GM12801 (cell line): Measurements from ENCODE around the gene FAM193A.

Experiments
- CTCF ChIP-seq: IDR thresholded peaks from one replicate; pipeline ENCODE4 v1.5.1; 2011; ENCODE audit warnings: control low read depth; ENCODE audit not compliant: insufficient read length; ENCODE audit errors: extremely low read depth

Gene FAM193A

GRCh38 chr4:2688697-2689096, 152.2 kb downstream of the FAM193A start:
- TF ChIP-seq CTCF: no peak

GRCh38 chr4:2689114-2689513, 152.7 kb downstream of the FAM193A start:
- no peak for TF ChIP-seq CTCF

- no peak for TF ChIP-seq CTCF
Measured at GRCh38 chr4:2689825-2690700, 153.6 kb downstream of the FAM193A start.

- TF ChIP-seq CTCF: no peak
Measured at GRCh38 chr4:2691313-2691712, 154.9 kb downstream of the FAM193A start.

- no peak for TF ChIP-seq CTCF
Measured at GRCh38 chr4:2691952-2692435, 155.5 kb downstream of the FAM193A start.

GRCh38 chr4:2694691-2695090, 158.2 kb downstream of the FAM193A start:
- no peak for TF ChIP-seq CTCF

GRCh38 chr4:2695346-2696060, 159.1 kb downstream of the FAM193A start:
- no peak for TF ChIP-seq CTCF
